ENCODE measurements around the gene RPA1.
"Not testable (repeated sequence)": the region's sequence is repeated elsewhere in the genome, so short reads cannot be mapped to it uniquely, and the experiment has no call there.

GRCh38 chr17:1856462-1856861 is 26.7 kb downstream of the RPA1 start:
- TF ChIP-seq, protein P1, sequence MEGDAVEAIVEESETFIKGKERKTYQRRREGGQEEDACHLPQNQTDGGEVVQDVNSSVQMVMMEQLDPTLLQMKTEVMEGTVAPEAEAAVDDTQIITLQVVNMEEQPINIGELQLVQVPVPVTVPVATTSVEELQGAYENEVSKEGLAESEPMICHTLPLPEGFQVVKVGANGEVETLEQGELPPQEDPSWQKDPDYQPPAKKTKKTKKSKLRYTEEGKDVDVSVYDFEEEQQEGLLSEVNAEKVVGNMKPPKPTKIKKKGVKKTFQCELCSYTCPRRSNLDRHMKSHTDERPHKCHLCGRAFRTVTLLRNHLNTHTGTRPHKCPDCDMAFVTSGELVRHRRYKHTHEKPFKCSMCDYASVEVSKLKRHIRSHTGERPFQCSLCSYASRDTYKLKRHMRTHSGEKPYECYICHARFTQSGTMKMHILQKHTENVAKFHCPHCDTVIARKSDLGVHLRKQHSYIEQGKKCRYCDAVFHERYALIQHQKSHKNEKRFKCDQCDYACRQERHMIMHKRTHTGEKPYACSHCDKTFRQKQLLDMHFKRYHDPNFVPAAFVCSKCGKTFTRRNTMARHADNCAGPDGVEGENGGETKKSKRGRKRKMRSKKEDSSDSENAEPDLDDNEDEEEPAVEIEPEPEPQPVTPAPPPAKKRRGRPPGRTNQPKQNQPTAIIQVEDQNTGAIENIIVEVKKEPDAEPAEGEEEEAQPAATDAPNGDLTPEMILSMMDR (conservative IDR thresholded peaks at IDR 0.05 in 1 of 2, IDR thresholded peaks at IDR 0.05 in 1 of 2; ENCODE audit: low read depth in 1 of 2, low read length in 2 of 2) = not testable (repeated sequence)
- not testable (repeated sequence) for TF ChIP-seq EZH2 (IDR thresholded peaks at IDR 0.05; ENCODE audit: low read length, missing control alignments)
